HG03565 (cell line): Measurements from ENCODE around the gene QRFPR.
"Not testable (repeated sequence)": the region's sequence is repeated elsewhere in the genome, so short reads cannot be mapped to it uniquely, and the experiment has no call there.

ENCODE experiments used
- ATAC-seq: cut with Tn5 transposase; IDR thresholded peaks from one replicate; pipeline ENCODE4 v1.9.1; 2021; ENCODE audit warnings: mild to moderate bottlenecking, moderate library complexity; ENCODE audit not compliant: unreplicated experiment

The QRFPR gene

GRCh38 chr4:121380776-121381462, at the start of gene QRFPR:
Gene QRFPR, minus strand, starts transcription at chr4:121381018. Its CDS starts 371 bp downstream, at chr4:121380647.
- ATAC-seq: no peak

- no peak for ATAC-seq
Observed at GRCh38 chr4:121428721-121429120, 47.9 kb upstream of the QRFPR start.

GRCh38 chr4:121421594-121421993, 40.8 kb upstream of the QRFPR start:
- ATAC-seq: no peak

- no peak for ATAC-seq
Observed at GRCh38 chr4:121411151-121411744, 30.4 kb upstream of the QRFPR start.

- not testable (repeated sequence) for ATAC-seq
Observed at GRCh38 chr4:121408567-121408966, 27.7 kb upstream of the QRFPR start.

GRCh38 chr4:121400632-121401031, 19.8 kb upstream of the QRFPR start:
- no peak for ATAC-seq

- ATAC-seq: no peak
Observed at GRCh38 chr4:121397941-121398601, 17.3 kb upstream of the QRFPR start.

GRCh38 chr4:121397434-121397833, 16.6 kb upstream of the QRFPR start:
- ATAC-seq: no peak

GRCh38 chr4:121392426-121393086, 11.7 kb upstream of the QRFPR start:
- no peak for ATAC-seq

- no peak for ATAC-seq
Observed at GRCh38 chr4:121390335-121390734, 9.5 kb upstream of the QRFPR start.

GRCh38 chr4:121379276-121379675, 1.5 kb downstream of the QRFPR start:
- ATAC-seq: no peak

- ATAC-seq: no peak
Observed at GRCh38 chr4:121377076-121377475, 3.7 kb downstream of the QRFPR start.

- no peak for ATAC-seq
Observed at GRCh38 chr4:121376556-121376955, 4.3 kb downstream of the QRFPR start.

- ATAC-seq: no peak
Observed at GRCh38 chr4:121376097-121376496, 4.7 kb downstream of the QRFPR start.

GRCh38 chr4:121375262-121375661, 5.6 kb downstream of the QRFPR start:
- no peak for ATAC-seq

- ATAC-seq: no peak
Observed at GRCh38 chr4:121373841-121374240, 7.0 kb downstream of the QRFPR start.

- no peak for ATAC-seq
Observed at GRCh38 chr4:121370729-121371325, 10.0 kb downstream of the QRFPR start.

GRCh38 chr4:121360495-121360894, 20.3 kb downstream of the QRFPR start:
- no peak for ATAC-seq

GRCh38 chr4:121358473-121358872, 22.3 kb downstream of the QRFPR start:
- ATAC-seq: no peak

- ATAC-seq: no peak
Observed at GRCh38 chr4:121353213-121353612, 27.6 kb downstream of the QRFPR start.

GRCh38 chr4:121344098-121344497, 36.7 kb downstream of the QRFPR start:
- no peak for ATAC-seq
